GM21526 (cell line): Measurements from ENCODE around the gene PIP4K2C.
"Not testable (repeated sequence)": the region's sequence is repeated elsewhere in the genome, so short reads cannot be mapped to it uniquely, and the experiment has no call there.

ENCODE experiments used
- ATAC-seq: cut with Tn5 transposase; IDR thresholded peaks from one replicate; pipeline ENCODE4 v1.9.1; 2021; ENCODE audit warnings: moderate library complexity; ENCODE audit not compliant: unreplicated experiment, low FRiP score

The PIP4K2C gene

DNA sequence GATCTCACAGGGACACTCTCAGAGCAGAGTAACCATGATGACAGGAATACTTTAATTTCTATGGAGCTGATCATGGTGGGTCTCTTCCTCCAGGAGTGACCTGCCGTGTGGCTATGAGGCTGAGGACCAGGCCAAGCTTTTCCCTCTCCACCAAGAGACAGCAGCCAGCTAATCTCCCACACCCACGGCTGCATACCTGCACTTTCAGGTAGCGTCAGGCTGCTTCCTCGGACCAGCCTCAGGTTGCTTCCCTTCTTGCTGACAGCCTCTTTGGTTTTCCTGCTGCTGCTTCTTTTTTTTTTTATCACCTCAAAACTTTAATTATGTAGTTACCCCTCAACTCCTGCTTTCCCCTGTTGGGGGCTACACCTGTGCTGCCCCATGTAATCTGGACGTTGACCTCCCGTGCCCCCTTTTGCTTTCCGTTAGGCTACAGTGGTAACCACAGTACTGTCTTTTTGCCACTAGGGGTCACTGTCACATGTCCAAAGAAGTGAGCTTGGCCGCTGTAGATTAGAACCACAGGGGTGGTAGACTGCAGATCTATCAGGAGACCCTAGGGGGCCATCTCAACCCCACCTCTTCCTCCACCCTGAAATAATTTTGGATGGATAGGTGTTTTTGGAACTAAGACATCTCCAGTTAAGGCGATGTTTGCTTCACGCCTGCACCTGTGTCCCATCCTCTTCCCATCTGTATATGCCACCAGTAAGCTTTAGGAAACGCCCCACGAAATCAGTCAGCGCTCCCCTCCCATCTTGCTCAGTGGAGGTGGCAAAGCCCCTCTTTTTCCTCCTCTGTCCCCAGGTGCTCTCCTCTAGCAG, 7.8 kb upstream of the PIP4K2C start:
- ATAC-seq = peak; percentile 88

DNA sequence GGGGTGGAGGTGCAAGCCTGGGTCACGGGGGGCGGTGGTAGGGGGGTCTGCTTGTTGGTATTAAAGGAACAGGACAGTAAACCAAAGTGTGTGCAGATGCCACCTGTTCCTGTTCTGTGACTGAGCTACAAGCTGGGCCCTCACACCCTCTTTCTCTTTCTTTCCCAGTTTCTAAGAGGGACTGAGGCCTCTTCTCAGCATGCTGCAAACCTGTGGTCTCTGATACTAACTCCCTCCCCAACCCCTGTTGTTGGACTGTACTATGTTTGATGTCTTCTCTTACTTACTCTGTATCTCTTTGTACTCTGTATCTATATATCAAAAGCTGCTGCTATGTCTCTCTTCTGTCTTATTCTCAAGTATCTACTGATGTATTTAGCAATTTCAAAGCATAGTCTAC, 6.9 kb upstream of the PIP4K2C start:
- ATAC-seq = no peak

GRCh38 chr12:57584690-57585089, 6.3 kb upstream of the PIP4K2C start:
- no peak for ATAC-seq

DNA sequence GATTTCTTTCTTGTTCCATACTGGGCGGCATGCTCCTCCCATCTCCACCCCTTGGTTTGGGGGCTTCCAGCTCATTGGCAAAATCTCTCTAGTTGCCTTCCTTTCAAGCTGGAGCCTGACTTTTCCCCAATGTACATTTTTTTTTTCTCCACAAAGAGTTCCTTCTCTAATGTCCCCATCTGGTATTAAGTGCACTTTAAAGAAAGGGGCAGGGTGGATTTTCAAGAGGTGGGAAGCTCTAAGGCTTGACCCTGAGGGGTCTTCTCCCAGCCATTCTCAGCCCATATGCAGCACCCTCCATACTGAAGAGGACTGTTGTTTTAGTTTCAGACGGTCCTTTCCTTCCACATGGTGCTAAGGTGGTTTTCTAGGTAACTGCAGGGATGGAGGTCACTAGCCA, 5.8 kb upstream of the PIP4K2C start:
- no peak for ATAC-seq

- ATAC-seq = no peak
Observed at GRCh38 chr12:57586128-57586527, 4.9 kb upstream of the PIP4K2C start.

DNA sequence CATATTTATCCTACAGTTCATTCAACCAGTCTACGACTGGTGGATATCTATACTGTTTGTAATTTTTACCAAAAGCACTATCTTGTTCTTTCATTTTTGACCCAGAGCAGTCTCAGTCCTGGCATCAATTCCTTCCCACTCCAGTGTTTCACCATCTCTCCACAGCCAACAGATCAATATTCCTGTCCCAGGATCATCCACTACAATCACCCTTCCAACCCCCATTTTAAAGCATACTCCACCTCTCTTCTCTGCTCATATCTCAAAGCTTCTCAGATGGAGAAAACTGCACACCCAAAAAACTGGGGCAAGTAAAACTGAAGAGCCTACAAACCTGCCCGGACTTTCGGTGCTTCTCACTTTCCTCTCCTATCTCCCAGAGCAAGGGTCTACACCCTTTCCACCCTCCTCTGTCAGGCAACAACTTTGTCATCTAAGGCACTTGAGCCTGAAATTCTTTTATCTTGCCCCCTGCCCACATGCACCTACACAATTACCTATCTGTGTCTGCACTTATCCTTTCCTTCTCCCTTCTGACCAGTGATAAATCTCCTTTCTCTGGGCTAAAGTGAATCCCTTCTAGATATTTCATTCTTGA, 4.1 kb upstream of the PIP4K2C start:
- no peak for ATAC-seq

DNA sequence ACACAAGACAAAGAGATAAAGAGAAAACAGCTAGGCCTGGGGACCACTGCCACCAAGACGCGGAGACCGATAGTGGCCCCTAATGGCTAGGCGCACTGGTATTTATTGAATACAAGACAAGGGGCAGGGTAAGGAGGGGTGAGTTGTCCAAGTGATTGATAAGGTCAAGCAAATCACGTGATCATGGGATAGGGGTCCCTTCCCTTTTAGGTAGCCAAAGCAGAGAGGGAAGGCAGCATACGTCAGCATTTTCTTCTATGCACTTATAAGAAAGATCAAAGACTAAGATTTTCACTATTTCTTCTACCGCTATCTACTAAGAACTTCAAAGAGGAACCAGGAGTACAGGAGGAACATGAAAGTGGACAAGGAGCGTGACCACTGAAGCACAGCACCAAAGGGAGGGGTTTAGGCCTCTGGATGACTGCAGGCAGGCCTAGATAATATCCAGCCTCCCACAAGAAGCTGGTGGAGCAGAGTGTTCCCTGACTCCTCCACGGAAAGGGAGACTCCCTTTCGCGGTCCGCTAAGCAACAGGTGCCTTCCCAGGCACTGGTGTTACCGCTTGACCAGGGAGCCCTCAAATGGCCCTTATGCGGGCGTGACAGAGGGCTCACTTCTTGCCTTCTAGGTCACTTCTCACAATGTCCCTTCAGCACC, 1.9 kb upstream of the PIP4K2C start:
- not testable (repeated sequence) for ATAC-seq

DNA sequence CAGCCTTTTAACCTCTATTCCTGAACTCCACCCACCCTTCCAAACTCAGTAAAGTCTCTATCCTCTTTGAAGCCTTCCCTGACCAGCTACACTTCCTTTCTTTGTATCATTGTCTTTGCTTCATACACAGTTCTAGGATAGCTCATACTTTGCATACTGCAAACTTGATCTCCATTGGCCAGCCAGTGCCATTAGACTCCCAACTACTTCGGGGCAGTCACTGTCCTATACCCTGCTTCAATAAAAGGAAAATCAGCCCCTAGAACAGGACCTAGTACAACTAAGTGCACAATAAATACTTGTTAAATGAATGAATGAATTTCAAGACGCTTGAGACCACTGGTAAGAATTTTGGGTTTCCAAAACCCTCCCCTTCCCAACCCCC, 521 bp upstream of the PIP4K2C start:
- ATAC-seq = no peak

DNA sequence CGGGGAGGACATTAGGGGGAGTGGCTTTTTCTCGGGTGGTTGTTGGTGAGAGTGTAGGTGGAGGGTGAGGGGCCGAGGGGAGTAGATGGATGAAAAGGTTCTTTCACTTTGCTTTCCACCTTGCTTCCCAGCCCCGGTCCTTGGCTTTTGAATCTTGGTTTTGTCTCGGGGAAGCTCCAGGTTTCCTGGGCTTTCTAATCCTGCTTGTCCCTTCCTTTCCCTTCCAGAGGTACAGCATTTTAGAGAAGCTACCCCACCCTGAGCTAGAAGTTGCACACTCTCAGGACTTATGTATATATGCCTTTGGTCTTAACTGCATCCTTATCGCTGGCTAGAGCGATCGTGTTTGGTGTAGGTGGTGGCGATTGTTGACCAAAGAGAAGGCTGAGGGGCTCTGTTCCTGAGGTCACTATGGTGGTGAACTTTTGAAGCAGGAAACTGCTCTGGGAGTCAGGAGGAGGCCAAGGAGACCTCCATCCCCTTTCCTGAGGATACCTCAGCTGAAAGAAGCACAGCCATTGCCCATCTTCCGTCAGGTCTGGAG, 862 bp downstream of the PIP4K2C start:
- ATAC-seq = no peak

GRCh38 chr12:57592551-57593165, 1.7 kb downstream of the PIP4K2C start:
- ATAC-seq = no peak

DNA sequence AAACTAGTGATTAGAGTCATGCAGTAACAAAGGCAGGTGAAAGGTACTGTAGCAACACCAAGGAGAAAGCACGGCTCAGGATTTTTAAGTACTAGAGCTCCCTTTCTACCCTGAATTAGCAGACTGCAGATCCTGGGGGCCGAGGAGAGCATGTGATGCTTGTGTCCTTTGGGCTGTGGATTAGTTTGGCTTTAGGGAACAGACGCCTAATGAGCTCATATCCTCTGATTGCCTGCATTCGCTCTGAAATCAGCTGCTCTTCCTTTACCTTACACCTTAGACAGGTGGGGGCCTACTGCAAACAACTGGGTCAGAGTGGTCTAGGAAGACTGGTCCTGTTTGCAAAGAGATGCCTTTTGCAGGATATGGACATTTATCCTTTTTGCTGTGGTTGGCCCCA, 2.2 kb downstream of the PIP4K2C start:
- no peak for ATAC-seq

DNA sequence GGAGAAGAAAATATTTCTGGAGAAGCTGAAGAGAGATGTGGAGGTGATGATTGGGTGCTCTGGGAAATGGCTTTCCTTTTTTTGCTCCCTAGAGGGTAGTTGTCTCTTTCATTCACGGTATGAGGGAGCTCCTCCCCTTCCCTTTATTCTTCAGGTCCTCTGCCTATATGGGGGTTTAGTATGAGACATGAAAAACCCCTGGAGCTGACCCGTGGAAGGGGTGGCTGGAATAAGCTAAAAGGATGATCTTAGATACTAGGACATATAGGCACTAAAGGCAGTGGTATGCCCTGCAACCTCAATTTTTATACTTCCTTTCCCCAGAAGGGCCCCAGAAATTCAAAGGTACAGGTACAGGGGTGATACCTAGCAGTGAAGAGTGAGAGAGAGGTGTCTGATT, 9.4 kb downstream of the PIP4K2C start:
- ATAC-seq = no peak

DNA sequence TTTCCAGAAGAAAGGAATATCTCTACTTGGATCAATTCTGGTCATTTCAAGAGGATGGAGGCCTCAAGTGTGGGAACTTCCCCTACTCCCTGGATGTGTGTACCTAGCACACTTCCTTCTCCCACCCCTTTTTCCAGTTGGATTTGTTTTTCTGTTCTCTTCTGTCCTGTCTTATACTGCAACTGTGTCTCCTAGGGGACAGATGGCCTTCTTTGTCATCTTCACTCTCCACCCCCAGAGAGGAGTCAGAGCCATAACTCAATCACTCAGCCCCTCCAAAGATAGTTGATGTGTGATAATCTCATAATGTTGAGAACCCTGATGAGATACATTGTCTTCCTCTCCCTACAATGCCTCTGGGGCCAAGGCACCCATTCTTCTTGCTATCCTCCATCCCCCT, 11.6 kb downstream of the PIP4K2C start:
- ATAC-seq = no peak

DNA sequence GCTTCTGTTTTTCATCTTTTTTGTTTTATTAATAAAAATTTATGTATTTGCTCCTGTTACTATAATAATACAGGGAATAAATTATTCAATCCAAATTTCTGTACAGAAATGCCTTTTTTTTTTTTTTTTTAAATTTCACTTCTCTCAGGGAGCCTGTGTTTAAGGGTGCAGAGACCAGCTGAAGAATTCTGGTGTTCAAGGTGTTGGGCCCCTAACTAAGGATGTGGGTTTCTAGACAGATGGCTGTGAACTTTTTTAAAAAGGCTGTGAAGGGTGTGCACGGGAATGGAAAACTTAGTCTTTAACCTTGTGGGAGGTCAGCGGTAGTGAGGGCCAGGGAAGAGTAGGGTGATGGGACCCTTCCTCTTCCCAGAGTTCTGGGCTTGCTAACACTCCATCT, 12.3 kb downstream of the PIP4K2C start:
- no peak for ATAC-seq

- no peak for ATAC-seq
Observed at GRCh38 chr12:57603815-57604453, 12.9 kb downstream of the PIP4K2C start.

- ATAC-seq = no peak
Observed at GRCh38 chr12:57604454-57604991, 13.5 kb downstream of the PIP4K2C start, which contains the start of gene DTX3. Gene DTX3 (plus strand): TSS chr12:57604824. CDS start chr12:57606518, 1,694 bp downstream.

GRCh38 chr12:57604992-57605810, 14.2 kb downstream of the PIP4K2C start:
- no peak for ATAC-seq

DNA sequence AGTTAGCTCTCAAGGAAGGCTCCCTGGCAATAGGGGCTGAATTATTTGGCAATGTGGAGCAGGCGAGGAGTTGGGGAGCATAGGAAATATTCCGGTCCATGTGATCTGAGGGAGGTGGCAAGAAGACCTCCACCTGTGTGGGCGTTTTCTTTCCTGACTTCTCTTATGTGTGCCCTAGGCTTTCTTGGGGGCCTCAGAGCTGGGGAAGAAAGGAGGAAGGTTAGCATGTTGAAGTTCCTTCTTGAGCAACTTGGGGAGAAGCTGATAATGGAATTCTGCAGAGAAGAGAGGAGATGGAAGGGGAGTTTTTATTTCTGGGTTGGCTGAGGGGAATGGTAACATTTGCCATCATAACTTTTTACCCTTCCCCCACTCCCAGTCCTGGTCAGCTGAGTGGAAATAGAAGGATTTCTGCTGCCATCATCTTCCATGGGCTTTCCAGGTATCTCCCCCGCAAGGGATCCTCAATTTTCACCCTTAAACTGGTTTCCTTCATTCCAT, 14.9 kb downstream of the PIP4K2C start:
- ATAC-seq = no peak

DNA sequence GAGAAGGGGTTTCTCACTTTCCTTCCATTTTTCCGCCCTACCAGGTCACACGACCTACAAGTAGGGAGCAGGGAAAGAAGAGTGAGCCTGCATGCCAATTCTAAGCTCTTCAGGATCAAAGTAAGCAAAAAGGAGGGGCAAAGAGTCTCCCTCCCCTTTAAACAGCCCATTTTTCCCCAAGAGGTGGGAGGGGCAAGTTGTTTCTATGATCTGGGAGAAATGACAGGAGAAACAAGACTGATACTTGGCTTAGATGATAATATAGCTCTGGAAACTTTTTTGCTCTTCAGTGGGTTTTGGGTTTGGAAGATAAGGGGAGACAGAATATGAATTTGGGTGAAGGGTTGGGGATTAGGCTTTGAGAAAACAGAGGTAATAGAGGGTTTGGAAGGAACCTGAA, 15.4 kb downstream of the PIP4K2C start:
- no peak for ATAC-seq
